DMS 273 treated with DMSO at 0.1 percent for 48 hours (cell line): ENCODE results near the gene DNAH17.
A peak's percentile ranks its signal among the peaks of the same experiment; 100 is the strongest.

ENCODE experiments used
- DNase-seq: peaks from one replicate; lab custom pipeline; 2025; lab: John Stamatoyannopoulos, UW

The DNAH17 gene

GRCh38 chr17:78494696-78495330 is 82.4 kb downstream of the DNAH17 start:
- no peak for DNase-seq

GRCh38 chr17:78493853-78494695 is 83.1 kb downstream of the DNAH17 start:
- DNase-seq, result no peak

GRCh38 chr17:78493450-78493849 is 83.7 kb downstream of the DNAH17 start:
- no peak for DNase-seq

- no peak for DNase-seq
These were observed 84.9 kb downstream of the DNAH17 start for GRCh38 chr17:78492116-78492799.

GRCh38 chr17:78491236-78492115 is 85.7 kb downstream of the DNAH17 start:
- DNase-seq, result no peak

- no peak for DNase-seq
These were observed 86.5 kb downstream of the DNAH17 start for GRCh38 chr17:78490673-78491072.

GRCh38 chr17:78490156-78490555 is 87.0 kb downstream of the DNAH17 start:
- no peak for DNase-seq

GRCh38 chr17:78488867-78489634 is 88.1 kb downstream of the DNAH17 start:
- DNase-seq, result peak; percentile 1

GRCh38 chr17:78488156-78488555 is 89.0 kb downstream of the DNAH17 start:
- DNase-seq, result no peak

GRCh38 chr17:78486946-78487680 is 90.1 kb downstream of the DNAH17 start:
- no peak for DNase-seq

GRCh38 chr17:78486228-78486802 is 90.9 kb downstream of the DNAH17 start:
- DNase-seq, result no peak

- no peak for DNase-seq
These were observed 91.7 kb downstream of the DNAH17 start for GRCh38 chr17:78485290-78486168.

- no peak for DNase-seq
These were observed 92.6 kb downstream of the DNAH17 start for GRCh38 chr17:78484271-78485246.

- no peak for DNase-seq
These were observed 97.8 kb downstream of the DNAH17 start for GRCh38 chr17:78479369-78479768.

- DNase-seq, result no peak
These were observed 98.4 kb downstream of the DNAH17 start for GRCh38 chr17:78478757-78479297.

- DNase-seq, result no peak
These were observed 99.1 kb downstream of the DNAH17 start for GRCh38 chr17:78477913-78478756.

GRCh38 chr17:78476973-78477372 is 100.2 kb downstream of the DNAH17 start:
- DNase-seq, result no peak
